Neuron (in vitro differentiated cells): ENCODE data around the gene ABCG5.

Experiments used
- H2AFZ ChIP-seq: one replicate; pipeline ENCODE4 v1.6.1; 2013; ENCODE audit warnings: low read depth, mild to moderate bottlenecking, inconsistent platforms, low read length, moderate library complexity
- H3K27me3 ChIP-seq: one replicate; pipeline ENCODE4 v1.6.1; 2013; ENCODE audit warnings: low read length; ENCODE audit not compliant: insufficient read depth
- H3K36me3 ChIP-seq: one replicate; pipeline ENCODE4 v1.6.1; 2013; ENCODE audit warnings: low read length; ENCODE audit not compliant: insufficient read depth
- H3K4me1 ChIP-seq: one replicate; pipeline ENCODE4 v1.6.1; 2013; ENCODE audit warnings: low read length; ENCODE audit not compliant: insufficient read depth
- H3K4me3 ChIP-seq: 2 replicates; pipeline ENCODE4 v1.5.1; 2013; ENCODE audit warnings: mild to moderate bottlenecking, low read length, moderate library complexity
- H3K9me3 ChIP-seq: one replicate; pipeline ENCODE4 v1.6.1; 2013; ENCODE audit warnings: low read length

The ABCG5 gene

GRCh38 chr2:43837033-43837432 is 1.6 kb downstream of the ABCG5 start:
- Histone ChIP-seq H3K4me1 (no peaks in the 10 kb centered on the region), H2AFZ (no peak overlapping the region), H3K4me3 (no peak overlapping the region), H3K27me3 (no peaks in the 10 kb centered on the region), H3K36me3 (no peaks in the 10 kb centered on the region), H3K9me3 (no peaks in the 10 kb centered on the region)

GRCh38 chr2:43832457-43832856 is 6.2 kb downstream of the ABCG5 start:
- H3K9me3 ChIP-seq: no peaks in the 10 kb centered on the region
- no peak overlapping the region for H3K4me3 ChIP-seq
- no peaks in the 10 kb centered on the region for H3K27me3 ChIP-seq
- H3K36me3 ChIP-seq: no peaks in the 10 kb centered on the region
- no peaks in the 10 kb centered on the region for H3K4me1 ChIP-seq
- H2AFZ ChIP-seq: no peak overlapping the region

DNA sequence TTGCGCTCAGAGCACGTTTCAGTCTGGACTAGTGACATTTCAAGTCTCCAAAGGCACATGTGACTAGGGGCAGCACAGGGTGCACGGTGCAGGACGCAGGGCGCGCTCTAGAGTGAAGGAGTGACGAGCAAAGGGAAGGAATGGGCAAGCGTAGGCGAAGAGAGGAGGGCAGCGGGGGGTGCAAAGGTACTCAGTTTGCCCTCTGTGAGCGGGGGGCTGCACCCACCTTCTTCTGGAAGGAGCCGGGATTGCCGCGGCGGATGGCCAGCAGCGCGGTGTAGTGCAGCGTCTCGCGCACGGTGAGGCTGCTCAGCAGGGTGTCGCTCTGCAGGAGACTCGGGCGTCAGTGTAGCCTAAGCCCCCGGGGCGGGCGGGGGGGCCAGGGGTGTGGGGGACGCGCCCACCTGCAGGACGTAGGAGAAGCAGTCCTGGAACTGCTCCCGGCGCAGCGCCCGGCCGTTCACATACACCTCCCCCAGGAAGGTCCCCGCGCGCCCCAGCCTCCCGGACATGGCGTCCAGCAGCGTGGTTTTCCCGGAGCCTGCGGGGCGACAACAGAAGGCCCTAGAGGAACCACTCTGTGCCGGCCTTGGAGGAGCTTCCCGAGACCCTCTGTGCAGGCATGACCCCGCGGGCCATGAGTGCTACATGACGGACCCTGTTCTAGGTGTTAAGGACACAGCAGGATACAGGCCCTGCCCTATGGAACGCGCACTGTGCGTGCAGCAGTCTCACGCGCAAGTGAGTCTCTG is 6.9 kb downstream of the ABCG5 start:
- Histone ChIP-seq H3K4me3 (no peak overlapping the region), H3K27me3 (no peaks in the 10 kb centered on the region), H3K36me3 (no peaks in the 10 kb centered on the region), H3K4me1 (no peaks in the 10 kb centered on the region), H3K9me3 (no peaks in the 10 kb centered on the region), H2AFZ (no peak overlapping the region)

GRCh38 chr2:43826305-43827250 is 12.1 kb downstream of the ABCG5 start:
- no peak overlapping the region for H3K4me3 ChIP-seq
- no peak overlapping the region for H2AFZ ChIP-seq
- no peaks in the 10 kb centered on the region for H3K27me3 ChIP-seq
- no peaks in the 10 kb centered on the region for H3K4me1 ChIP-seq
- no peaks in the 10 kb centered on the region for H3K9me3 ChIP-seq
- no peaks in the 10 kb centered on the region for H3K36me3 ChIP-seq

- no peaks in the 10 kb centered on the region for H3K36me3 ChIP-seq
- H3K4me3 ChIP-seq: no peak overlapping the region
- H3K27me3 ChIP-seq: no peaks in the 10 kb centered on the region
- H2AFZ ChIP-seq: no peak overlapping the region
- H3K4me1 ChIP-seq: no peaks in the 10 kb centered on the region
- H3K9me3 ChIP-seq: no peaks in the 10 kb centered on the region
Measured at GRCh38 chr2:43825841-43826240, 12.8 kb downstream of the ABCG5 start.

- no peaks in the 10 kb centered on the region for H3K9me3 ChIP-seq
- H3K36me3 ChIP-seq: no peaks in the 10 kb centered on the region
- H3K4me3 ChIP-seq: no peak overlapping the region
- H3K27me3 ChIP-seq: no peaks in the 10 kb centered on the region
- H3K4me1 ChIP-seq: no peaks in the 10 kb centered on the region
- no peak overlapping the region for H2AFZ ChIP-seq
Measured at GRCh38 chr2:43824951-43825493, 13.6 kb downstream of the ABCG5 start.

- Histone ChIP-seq H2AFZ (no peak overlapping the region), H3K4me3 (no peak overlapping the region), H3K4me1 (no peaks in the 10 kb centered on the region), H3K27me3 (no peaks in the 10 kb centered on the region), H3K36me3 (no peaks in the 10 kb centered on the region), H3K9me3 (no peaks in the 10 kb centered on the region)
Measured at GRCh38 chr2:43824512-43824911, 14.1 kb downstream of the ABCG5 start.

GRCh38 chr2:43823751-43824150 is 14.9 kb downstream of the ABCG5 start:
- no peaks in the 10 kb centered on the region for H3K9me3 ChIP-seq
- H2AFZ ChIP-seq: no peak overlapping the region
- no peaks in the 10 kb centered on the region for H3K4me1 ChIP-seq
- H3K27me3 ChIP-seq: no peaks in the 10 kb centered on the region
- H3K4me3 ChIP-seq: no peak overlapping the region
- H3K36me3 ChIP-seq: no peaks in the 10 kb centered on the region

- Histone ChIP-seq H3K4me3 (no peak overlapping the region), H3K4me1 (no peaks in the 10 kb centered on the region), H3K36me3 (no peaks in the 10 kb centered on the region), H2AFZ (no peak overlapping the region), H3K9me3 (no peaks in the 10 kb centered on the region), H3K27me3 (no peaks in the 10 kb centered on the region)
Measured at GRCh38 chr2:43822839-43823238, 15.8 kb downstream of the ABCG5 start.

DNA sequence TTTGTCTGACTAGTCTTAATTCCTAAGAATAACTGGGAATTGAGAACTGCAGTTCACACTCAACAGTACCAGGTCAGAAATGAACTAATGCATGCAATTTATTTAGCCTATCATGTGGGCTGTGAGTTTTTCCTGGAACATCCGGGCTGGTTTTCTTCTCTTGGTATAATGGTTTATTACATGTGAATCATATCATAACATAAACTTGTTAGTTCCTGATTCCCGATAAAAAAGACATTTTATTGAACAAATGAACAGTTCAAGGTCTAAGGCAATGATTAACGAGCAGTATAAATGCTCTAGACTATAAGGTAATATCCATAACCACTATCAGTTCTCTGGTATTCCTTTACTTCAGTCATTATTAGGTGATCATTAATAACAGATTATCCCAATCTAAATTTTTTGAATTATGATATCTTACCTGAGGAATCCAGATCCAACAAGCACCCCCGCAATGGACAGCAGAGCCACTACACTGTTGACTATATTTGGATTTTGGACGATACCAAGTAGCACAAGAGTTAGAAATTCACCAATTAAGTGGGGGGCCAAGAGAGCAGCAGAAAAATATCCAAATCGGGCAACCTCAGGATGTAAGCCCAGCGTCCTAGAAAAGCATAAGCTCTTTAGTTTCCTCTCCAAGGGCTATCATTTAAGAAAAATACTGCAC is 19.0 kb downstream of the ABCG5 start:
- Histone ChIP-seq H2AFZ (no peak overlapping the region), H3K36me3 (peaks cover 2% of the 10 kb centered on the region), H3K27me3 (no peaks in the 10 kb centered on the region), H3K9me3 (no peaks in the 10 kb centered on the region), H3K4me3 (no peak overlapping the region), H3K4me1 (no peaks in the 10 kb centered on the region)

- H3K36me3 ChIP-seq: peaks cover 2% of the 10 kb centered on the region
- H3K4me3 ChIP-seq: no peak overlapping the region
- no peaks in the 10 kb centered on the region for H3K9me3 ChIP-seq
- H2AFZ ChIP-seq: no peak overlapping the region
- no peaks in the 10 kb centered on the region for H3K4me1 ChIP-seq
- no peaks in the 10 kb centered on the region for H3K27me3 ChIP-seq
Measured at GRCh38 chr2:43818761-43819160, 19.9 kb downstream of the ABCG5 start.

DNA sequence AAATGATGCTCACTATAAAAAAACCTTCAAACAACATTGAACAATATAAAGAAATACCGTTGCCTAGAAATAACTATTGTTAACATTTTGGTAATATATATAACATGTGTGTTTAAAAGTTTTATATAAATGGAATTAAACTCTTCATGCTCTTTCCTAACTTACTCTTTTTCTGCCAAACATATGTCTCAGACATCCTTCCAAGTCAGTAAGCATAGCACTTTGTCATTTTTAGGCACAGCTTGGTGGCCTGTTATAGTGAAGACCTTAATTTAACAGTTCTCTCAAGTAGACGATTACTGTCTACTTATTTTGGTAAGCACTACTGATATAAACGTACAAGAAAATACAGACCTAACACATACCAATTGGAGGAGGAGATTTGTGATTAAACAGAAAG is 23.9 kb downstream of the ABCG5 start:
- Histone ChIP-seq H2AFZ (no peak overlapping the region), H3K9me3 (no peaks in the 10 kb centered on the region)

GRCh38 chr2:43812947-43813346 is 25.7 kb downstream of the ABCG5 start:
- Histone ChIP-seq H3K4me1 (peaks cover 2% of the 10 kb centered on the region), H3K4me3 (no peak overlapping the region), H3K36me3 (peaks cover 3% of the 10 kb centered on the region), H3K9me3 (no peaks in the 10 kb centered on the region), H3K27me3 (no peaks in the 10 kb centered on the region), H2AFZ (no peak overlapping the region)

More for the DNA sequence above, 23.9 kb downstream of the ABCG5 start:
- H3K4me3 ChIP-seq: no peak overlapping the region
- H3K4me1 ChIP-seq: peaks cover 2% of the 10 kb centered on the region
- peaks cover 2% of the 10 kb centered on the region for H3K36me3 ChIP-seq
- no peaks in the 10 kb centered on the region for H3K27me3 ChIP-seq
